ENCODE data around the gene ATG10.
"Not testable (repeated sequence)": the region's sequence is repeated elsewhere in the genome, so short reads cannot be mapped to it uniquely, and the experiment has no call there.

The ATG10 gene

DNA sequence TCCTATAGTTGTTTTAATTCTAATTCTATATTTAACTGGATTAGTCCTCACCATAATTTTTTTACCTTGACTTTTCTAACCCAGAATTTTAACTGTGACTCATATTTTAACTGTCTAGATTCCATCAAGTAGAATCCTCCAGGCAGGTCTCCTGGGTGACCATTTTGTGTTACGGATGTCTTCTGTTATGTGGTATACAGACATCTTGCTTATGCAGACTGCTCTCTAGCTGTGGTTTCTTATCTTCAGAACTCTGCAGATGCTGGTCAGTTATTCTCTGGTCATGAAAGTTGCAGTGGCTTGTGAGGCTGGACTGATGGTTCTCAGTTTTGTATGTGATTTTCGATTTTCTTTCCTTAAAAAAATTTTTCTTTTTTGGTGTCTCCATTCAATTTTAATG, 139.4 kb downstream of the ATG10 start:
- TF ChIP-seq, protein P1, sequence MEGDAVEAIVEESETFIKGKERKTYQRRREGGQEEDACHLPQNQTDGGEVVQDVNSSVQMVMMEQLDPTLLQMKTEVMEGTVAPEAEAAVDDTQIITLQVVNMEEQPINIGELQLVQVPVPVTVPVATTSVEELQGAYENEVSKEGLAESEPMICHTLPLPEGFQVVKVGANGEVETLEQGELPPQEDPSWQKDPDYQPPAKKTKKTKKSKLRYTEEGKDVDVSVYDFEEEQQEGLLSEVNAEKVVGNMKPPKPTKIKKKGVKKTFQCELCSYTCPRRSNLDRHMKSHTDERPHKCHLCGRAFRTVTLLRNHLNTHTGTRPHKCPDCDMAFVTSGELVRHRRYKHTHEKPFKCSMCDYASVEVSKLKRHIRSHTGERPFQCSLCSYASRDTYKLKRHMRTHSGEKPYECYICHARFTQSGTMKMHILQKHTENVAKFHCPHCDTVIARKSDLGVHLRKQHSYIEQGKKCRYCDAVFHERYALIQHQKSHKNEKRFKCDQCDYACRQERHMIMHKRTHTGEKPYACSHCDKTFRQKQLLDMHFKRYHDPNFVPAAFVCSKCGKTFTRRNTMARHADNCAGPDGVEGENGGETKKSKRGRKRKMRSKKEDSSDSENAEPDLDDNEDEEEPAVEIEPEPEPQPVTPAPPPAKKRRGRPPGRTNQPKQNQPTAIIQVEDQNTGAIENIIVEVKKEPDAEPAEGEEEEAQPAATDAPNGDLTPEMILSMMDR (conservative IDR thresholded peaks at IDR 0.05), result no peak
- no peak overlapping the region for H3K27ac ChIP-seq

DNA sequence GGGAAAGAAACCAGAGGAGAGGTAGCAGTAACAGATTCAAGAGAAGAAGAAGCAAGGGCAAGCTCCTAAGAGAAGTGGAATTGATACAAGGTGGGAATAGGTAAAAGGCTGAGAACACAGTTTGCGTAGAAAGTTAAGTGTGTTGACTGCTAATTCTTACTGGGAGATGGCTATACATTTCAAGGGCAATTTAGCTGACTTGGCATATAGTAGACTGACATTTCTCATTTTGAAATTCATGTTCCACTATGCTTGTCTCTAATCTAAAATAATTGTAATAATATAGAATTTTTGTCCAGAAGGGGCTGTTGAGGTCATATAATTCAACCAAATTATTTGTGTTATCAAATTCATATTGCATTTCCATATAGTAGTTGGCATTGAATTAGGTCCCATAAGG, 144.0 kb downstream of the ATG10 start:
- TF ChIP-seq, protein P1 (conservative IDR thresholded peaks at IDR 0.05), result no peak
- H3K27ac ChIP-seq, result no peak overlapping the region

DNA sequence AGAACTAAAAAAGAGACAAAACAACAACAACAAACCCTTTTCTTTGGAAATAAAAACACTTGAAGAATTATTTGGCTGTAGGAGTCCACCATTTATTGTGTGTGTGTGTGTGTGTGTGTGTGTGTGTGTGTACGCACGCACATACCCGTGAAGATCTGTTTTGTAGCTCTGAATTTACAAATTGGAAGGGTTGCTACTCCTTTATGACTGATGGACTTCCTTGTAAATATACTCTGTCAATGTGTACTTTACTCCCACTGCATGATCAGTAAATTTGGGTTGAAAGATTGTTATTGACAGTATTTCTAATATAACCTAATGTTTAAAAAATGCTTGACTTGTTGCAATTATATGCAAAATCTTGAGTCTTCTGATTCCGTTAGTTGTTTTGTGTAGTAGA, 148.1 kb downstream of the ATG10 start:
- no peak overlapping the region for H3K27ac ChIP-seq
- TF ChIP-seq, protein P1 (conservative IDR thresholded peaks at IDR 0.05), result no peak

DNA sequence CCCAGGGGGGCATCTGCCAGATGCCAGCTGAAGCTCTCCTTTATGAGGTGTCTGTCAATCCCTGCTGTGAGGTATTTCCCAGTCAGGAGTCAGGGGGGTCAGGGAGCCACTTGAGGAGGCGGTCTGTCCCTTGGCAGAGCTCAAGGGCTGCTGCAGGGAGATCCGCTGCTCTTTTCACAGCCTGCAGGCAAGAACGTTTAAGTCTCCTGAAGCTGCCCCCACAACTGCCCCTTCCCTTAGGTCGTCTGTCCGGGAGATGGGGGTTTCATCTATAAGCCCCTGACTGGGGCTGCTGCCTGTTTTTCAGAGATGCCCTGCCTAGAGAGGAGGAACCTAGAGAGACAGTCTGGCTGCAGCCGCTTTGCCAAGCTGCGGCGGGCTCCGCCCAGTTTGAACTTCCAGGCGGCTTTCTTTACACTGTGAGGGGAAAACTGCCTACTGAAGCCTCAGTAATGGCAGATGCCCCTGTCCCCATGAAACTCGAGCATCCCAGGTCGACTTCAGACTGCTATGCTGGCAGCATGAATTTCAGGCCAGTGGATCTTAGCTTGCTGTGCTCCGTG, 158.0 kb downstream of the ATG10 start:
- no peak overlapping the region for H3K27ac ChIP-seq
- TF ChIP-seq, protein P1 (conservative IDR thresholded peaks at IDR 0.05), result no peak

DNA sequence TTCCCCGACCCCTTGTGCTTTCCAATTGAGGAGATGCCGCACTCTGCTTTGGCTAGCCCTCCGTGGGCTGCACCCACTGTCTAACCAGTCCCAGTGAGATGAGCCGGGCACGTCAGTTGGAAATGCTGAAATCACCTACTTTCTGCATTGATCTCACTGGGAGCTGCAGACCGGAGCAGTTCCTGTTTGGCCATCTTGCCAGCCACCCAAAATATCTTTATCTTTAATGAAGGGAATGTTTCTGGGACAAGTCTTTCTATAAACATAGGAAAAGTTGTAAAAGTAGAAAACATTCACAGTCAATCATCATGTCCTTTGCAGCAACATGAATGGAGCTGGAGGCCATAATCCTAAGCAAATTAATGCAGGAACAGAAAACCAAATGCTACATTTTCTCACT, 158.8 kb downstream of the ATG10 start:
- no peak overlapping the region for H3K27ac ChIP-seq
- TF ChIP-seq, protein P1 (conservative IDR thresholded peaks at IDR 0.05), result no peak

DNA sequence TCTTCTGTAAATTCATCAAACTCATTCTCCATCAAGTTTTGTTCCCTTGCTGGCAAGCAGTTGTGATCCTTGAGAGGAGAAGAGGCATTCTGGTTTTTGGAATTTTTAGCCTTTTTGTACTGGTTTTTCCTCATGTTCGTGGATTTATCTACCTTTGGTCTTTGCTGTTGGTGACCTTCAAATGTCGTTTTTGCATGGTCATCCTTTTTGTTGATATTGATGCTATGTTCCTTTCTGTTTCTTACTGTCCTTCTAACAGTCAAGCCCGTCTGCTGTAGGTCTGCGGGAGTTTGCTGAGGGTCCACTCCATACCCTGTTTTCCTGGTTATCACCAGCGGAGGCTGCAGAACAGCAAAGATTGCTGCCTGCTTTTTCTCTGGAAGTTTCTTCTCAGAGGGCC, 165.4 kb downstream of the ATG10 start:
- H3K27ac ChIP-seq, result no peak overlapping the region
- TF ChIP-seq, protein P1 (conservative IDR thresholded peaks at IDR 0.05), result no peak

DNA sequence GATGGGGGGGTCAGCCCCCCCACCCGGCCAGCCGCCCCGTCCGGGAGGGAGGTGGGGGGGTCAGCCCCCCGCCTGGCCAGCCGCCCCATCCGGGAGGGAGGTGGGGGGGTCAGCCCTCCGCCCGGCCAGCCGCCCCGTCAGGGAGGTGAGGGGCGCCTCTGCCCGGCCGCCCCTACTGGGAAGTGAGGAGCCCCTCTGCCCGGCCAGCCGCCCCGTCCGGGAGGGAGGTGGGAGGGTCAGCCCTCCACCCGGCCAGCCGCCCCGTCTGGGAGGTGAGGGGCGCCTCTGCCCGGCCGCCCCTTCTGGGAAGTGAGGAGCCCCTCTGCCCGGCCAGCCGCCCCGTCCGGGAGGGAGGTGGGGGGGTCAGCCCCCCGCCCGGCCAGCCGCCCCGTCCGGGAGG, 168.0 kb downstream of the ATG10 start:
- not testable (repeated sequence) for H3K27ac ChIP-seq

DNA sequence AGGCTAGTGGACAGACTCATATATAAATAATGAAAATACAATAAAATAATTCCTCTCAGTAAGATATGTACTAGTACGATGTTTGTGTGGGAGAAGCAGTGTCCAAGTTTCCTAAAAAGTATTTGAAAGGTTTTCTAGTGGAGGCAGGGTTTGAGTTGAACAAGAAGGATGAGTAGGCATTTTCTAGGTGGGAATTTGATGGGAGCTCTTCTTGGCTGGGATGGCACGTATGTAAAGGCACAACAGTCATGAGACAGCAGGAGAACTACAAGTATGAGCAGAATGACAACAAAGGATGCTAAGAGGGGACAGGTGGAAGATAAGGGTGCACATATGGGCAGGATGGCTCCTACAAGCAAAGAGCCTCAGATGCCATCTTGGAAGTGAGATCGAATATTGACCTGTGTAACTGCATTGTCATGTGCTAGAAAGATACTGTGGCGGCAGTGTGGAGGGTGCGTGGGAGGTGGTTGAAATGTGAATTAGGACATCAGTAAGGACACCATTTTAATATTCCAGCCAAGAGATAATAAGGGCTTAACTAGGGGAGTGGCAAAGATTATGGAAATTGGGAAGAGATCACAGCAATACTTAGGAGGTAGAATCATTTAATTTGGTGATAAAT, 170.5 kb downstream of the ATG10 start:
- TF ChIP-seq, protein P1 (conservative IDR thresholded peaks at IDR 0.05), result no peak
- H3K27ac ChIP-seq, result no peak overlapping the region
